ENCODE data around the gene KRT38.

KRT38 gene

GRCh38 chr17:41418116-41418860 is 22.5 kb downstream of the KRT38 start:
- TF ChIP-seq, protein P1, sequence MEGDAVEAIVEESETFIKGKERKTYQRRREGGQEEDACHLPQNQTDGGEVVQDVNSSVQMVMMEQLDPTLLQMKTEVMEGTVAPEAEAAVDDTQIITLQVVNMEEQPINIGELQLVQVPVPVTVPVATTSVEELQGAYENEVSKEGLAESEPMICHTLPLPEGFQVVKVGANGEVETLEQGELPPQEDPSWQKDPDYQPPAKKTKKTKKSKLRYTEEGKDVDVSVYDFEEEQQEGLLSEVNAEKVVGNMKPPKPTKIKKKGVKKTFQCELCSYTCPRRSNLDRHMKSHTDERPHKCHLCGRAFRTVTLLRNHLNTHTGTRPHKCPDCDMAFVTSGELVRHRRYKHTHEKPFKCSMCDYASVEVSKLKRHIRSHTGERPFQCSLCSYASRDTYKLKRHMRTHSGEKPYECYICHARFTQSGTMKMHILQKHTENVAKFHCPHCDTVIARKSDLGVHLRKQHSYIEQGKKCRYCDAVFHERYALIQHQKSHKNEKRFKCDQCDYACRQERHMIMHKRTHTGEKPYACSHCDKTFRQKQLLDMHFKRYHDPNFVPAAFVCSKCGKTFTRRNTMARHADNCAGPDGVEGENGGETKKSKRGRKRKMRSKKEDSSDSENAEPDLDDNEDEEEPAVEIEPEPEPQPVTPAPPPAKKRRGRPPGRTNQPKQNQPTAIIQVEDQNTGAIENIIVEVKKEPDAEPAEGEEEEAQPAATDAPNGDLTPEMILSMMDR (IDR thresholded peaks at IDR 0.05; ENCODE audit: borderline replicate concordance, insufficient read depth, low read depth, low read length), result no peak
- H3K4me3 ChIP-seq (ENCODE audit: low read depth, low read length), result no peak overlapping the region

DNA sequence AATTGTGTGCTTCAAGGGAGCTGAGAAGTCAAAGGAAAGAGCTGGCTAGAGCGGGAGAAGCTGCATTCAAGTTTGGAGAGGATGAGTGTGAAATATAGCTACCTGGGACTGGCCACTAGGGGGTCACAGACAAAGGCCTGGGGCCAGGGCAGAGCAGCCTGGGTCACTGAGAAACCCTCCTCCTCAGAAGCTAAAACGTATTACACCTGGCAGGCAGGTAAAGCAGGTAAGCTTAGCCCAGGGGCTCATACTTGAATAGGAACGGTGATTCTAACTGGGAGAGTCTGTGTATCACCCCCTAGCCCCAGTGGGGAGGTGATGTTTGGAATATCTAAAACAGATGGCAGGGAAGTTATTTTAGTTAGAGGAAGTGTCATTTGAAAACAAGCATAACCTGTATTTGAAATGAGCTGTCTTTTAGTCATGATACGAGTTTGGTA is 23.2 kb downstream of the KRT38 start:
- no peak overlapping the region for H3K4me3 ChIP-seq (ENCODE audit: low read depth, low read length)
- TF ChIP-seq, protein P1 (IDR thresholded peaks at IDR 0.05; ENCODE audit: borderline replicate concordance, insufficient read depth, low read depth, low read length), result peak; percentile 64

DNA sequence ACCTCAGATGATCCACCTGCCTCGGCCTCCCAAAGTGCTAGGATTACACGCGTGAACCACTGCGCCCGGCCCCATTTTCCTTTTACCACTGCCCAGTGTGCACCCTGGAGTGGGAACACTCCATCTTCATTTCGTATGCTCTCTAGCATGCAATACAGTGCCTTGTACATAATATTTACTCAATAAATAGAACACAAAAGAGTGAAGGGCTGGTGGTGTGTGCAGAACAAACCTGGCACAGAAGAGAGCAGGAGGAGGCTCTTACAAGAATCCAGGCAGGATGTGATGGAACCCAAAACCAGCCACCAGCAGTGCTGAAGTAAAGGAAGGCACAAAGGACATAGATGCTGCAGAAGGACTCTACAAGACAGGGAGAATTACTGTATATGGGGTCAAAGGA is 23.7 kb downstream of the KRT38 start:
- no peak overlapping the region for H3K4me3 ChIP-seq (ENCODE audit: low read depth, low read length)
- TF ChIP-seq, protein P1 (IDR thresholded peaks at IDR 0.05; ENCODE audit: borderline replicate concordance, insufficient read depth, low read depth, low read length), result no peak

DNA sequence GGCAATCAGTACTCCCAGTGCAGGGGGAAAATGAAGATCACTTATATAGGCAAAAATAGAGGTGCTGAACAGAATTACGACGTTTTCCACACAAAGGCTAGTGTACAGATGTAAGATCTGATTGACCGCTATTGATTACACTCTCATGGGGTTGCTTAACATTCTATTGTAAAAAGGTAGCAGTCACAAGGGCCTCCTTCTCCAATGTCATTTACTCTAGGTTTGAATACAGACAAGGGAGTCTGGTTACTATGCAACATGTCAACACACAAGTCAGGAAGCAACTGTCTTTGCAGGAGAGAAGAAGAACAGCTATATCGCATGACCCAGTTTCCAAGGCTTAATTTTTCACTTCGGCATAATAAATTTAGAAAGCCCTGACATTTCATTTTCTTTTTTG is 24.3 kb downstream of the KRT38 start:
- TF ChIP-seq, protein P1 (IDR thresholded peaks at IDR 0.05; ENCODE audit: borderline replicate concordance, insufficient read depth, low read depth, low read length), result no peak
- no peak overlapping the region for H3K4me3 ChIP-seq (ENCODE audit: low read depth, low read length)

DNA sequence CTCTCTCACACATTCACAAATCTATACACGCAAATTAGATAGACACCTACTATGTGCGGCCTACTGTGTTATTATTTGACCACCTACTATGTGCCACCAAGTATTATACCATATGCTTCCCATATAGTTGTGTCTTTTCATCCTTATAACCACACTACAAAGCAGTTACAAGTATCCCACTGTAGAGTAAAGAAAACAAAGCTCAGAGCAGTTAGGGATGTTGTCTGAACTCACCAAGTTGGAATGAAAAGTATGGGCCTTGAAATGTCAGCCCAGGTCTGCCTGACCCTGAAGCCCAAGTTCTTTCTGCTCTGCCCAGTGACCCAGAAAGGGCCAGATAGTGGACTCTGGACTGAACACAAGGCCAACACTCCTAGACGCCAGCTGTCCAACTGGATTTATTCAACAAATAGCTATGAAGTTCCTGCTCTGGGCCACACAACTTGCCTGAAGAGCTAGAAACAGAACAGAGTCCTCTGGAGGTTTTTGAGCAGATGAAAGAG is 24.9 kb downstream of the KRT38 start:
- TF ChIP-seq, protein P1 (IDR thresholded peaks at IDR 0.05; ENCODE audit: borderline replicate concordance, insufficient read depth, low read depth, low read length), result no peak
- H3K4me3 ChIP-seq (ENCODE audit: low read depth, low read length), result no peak overlapping the region

DNA sequence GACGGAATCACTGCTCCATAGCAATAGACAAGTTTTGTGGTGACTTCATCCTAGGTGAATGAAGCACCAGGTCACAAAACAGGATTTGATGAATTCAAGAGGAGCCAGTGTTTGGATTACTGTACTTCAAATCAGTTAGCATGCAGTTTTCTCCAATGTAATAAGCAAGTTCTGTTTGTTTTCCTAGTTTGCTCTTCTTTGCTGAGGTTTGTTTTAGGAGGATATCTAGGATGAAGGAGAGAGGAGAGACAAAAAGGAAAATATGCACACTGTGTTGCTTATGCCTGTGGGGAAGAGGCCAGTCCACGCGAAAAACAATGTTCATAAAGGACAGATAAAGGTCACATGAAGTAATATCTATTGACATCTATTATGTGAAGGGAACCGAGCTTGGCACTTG is 25.4 kb downstream of the KRT38 start:
- no peak overlapping the region for H3K4me3 ChIP-seq (ENCODE audit: low read depth, low read length)
- TF ChIP-seq, protein P1 (IDR thresholded peaks at IDR 0.05; ENCODE audit: borderline replicate concordance, insufficient read depth, low read depth, low read length), result no peak

GRCh38 chr17:41413982-41414381 is 26.8 kb downstream of the KRT38 start:
- TF ChIP-seq, protein P1 (IDR thresholded peaks at IDR 0.05; ENCODE audit: borderline replicate concordance, insufficient read depth, low read depth, low read length), result no peak

More at GRCh38 chr17:41413982-41414381, 26.8 kb downstream of the KRT38 start:
- no peak overlapping the region for H3K4me3 ChIP-seq (ENCODE audit: low read depth, low read length)
